HL-60 (cell line): ENCODE data around the gene TSACC.

Experiments
- DNase-seq, 2 experiments: peaks; one replicate each; pipeline ENCODE4 v3.0.0-alpha.2; 2010 to 2020; ENCODE audit warnings: low read depth in 1 of 2, low spot score in 1 of 2
- H3K27ac ChIP-seq: fragments of 250-450 bp; sonication (Bioruptor Pico); replicated peaks from 2 replicates; pipeline ENCODE4 v1.5.1; 2020; ENCODE audit warnings: mild to moderate bottlenecking, moderate library complexity
- H3K27me3 ChIP-seq: fragments of 250-450 bp; sonication (Bioruptor Pico); 2 replicates; pipeline ENCODE4 v1.5.1; 2021; ENCODE audit warnings: mild to moderate bottlenecking, moderate library complexity; ENCODE audit not compliant: insufficient read depth, poor library complexity, severe bottlenecking
- H3K4me3 ChIP-seq: replicated peaks from 2 replicates; pipeline ENCODE4 v1.5.1; 2011; ENCODE audit warnings: mild to moderate bottlenecking, control low read depth, low read length; ENCODE audit not compliant: insufficient read depth
- CTCF ChIP-seq: IDR thresholded peaks from one replicate; pipeline ENCODE4 v1.5.1; 2011; ENCODE audit warnings: low read length, control low read depth, inconsistent platforms; ENCODE audit not compliant: insufficient read depth
- GABPA ChIP-seq: IDR thresholded peaks from 2 replicates; pipeline ENCODE4 v1.6.1; 2012; ENCODE audit warnings: low read depth
- POLR2AphosphoS5 ChIP-seq: IDR thresholded peaks from 2 replicates; pipeline ENCODE4 v1.6.1; 2012; ENCODE audit warnings: low read depth
- REST ChIP-seq: IDR thresholded peaks from 2 replicates; pipeline ENCODE4 v1.6.1; 2012; ENCODE audit warnings: low read depth; ENCODE audit not compliant: insufficient replicate concordance
- SPI1 ChIP-seq: IDR thresholded peaks from 2 replicates; pipeline ENCODE4 v1.6.1; 2012; ENCODE audit warnings: low read depth, mild to moderate bottlenecking, borderline replicate concordance

The TSACC gene

DNA sequence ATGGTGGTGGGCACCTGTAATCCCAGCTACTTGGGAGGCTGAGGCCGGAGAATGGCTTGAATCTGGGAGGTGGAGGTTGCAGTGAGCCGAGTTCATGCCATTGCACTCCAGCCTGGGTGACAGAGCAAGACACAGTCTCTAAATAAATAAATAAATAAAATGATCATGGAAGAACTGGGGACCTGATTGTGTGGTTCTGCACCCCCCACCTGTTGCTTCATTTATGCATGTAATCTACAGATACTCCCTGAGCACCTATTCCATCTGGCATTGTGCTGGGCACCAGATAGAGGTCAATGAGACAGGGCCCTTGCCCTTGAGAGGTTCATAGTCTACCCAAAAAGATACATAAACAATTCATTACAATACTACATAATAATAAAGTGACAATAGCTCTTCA lies 19.7 kb downstream of the TSACC start:
- no peak overlapping the region for H3K27ac ChIP-seq
- DNase-seq = no peak
- peaks cover 8% of the 10 kb centered on the region for H3K27me3 ChIP-seq
- TF ChIP-seq SPI1 = no peak
- no peak for TF ChIP-seq CTCF
- TF ChIP-seq POLR2AphosphoS5 = no peak
- TF ChIP-seq REST = no peak
- TF ChIP-seq GABPA = no peak
- H3K4me3 ChIP-seq = no peak overlapping the region

DNA sequence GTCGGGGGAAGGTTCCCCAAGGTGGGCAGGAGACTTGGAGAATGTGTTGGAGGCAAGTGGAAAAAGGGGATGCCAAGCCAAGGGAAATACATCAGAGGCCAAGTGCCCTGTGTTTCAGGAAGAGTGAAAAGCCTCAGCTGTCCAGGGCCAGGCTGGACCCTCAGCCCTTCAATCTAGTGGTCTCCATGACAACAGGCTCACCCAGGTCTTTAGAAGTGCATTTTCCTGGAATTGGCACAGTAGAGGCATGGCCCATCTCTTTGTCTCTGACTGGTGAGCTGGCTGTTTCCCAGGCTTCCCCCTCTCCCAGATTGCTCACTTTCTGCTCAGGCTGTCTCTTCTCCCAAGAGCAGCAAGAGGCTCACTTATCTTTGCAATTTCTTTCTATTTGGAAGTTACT lies 20.3 kb downstream of the TSACC start:
- TF ChIP-seq CTCF (no peak), GABPA (no peak), REST (no peak), POLR2AphosphoS5 (no peak), SPI1 (no peak)
- peaks cover 8% of the 10 kb centered on the region for H3K27me3 ChIP-seq
- DNase-seq = no peak
- H3K4me3 ChIP-seq = no peak overlapping the region
- H3K27ac ChIP-seq = no peak overlapping the region

DNA sequence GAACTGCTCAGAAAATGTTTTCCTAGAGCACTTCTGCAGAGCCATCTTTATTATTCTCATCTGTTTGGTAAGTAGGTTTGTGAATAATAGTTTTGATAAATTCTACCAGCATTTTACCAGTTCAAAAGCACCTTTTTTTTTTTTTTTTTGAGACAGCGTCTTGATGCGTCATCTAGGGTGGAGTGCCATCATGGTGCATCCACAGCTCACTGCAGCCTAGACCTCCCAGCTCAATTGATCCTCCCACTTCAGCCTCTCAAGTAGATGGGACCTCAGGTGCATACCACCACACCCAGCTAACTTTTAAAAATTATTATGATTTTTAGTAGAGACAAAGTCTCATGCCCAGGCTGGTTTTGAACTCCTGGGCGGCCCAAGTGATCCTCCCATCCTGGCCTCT lies 20.9 kb downstream of the TSACC start:
- Histone ChIP-seq H3K27me3 (peaks cover 8% of the 10 kb centered on the region), H3K27ac (no peak overlapping the region), H3K4me3 (no peak overlapping the region)
- no peak for DNase-seq
- no peak for TF ChIP-seq GABPA
- no peak for TF ChIP-seq SPI1
- no peak for TF ChIP-seq CTCF
- no peak for TF ChIP-seq REST
- TF ChIP-seq POLR2AphosphoS5 = no peak
